Uterus (tissue), 2 donors: ENCODE measurements around the gene CAPN13.

Source experiments
- POLR2A ChIP-seq, 2 donors: fragments of 450-650 bp; IDR thresholded peaks; one replicate each; pipeline ENCODE4 v1.6.1; 2016; ENCODE audit warnings: antibody characterized with exemption in 2 of 2, mild to moderate bottlenecking in 1 of 2, moderate library complexity in 1 of 2
- TF ChIP-seq, protein P1 (sequence below), 4 experiments: fragments of 200-600 bp in 2 of 4; fragments of 450-650 bp in 2 of 4; sonication (generic) in 2 of 4; IDR thresholded peaks; one replicate each; pipeline ENCODE4 v1.5.1; 2016 to 2019; ENCODE audit warnings: antibody characterized with exemption in 4 of 4, mild to moderate bottlenecking in 2 of 4, moderate library complexity in 1 of 4

DNA sequence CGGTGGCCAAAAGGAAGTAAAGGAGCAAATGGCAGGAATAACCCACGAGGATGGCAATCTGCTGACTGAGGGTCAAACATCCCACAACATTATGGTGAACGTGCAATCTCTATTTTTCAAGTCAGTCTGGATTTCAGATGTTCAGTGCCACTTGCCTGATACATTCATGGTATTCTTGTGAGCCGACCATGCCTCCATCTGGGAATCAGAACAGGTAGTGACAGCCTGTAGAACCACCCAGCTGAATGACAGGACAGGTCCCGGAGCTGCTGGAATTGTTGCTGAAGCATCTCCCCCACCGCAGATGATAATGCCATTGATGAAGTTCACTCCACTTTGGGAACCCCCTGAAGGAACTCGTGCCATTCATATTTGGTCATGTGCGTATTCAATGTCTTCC lies 123.2 kb downstream of the CAPN13 start:
- TF ChIP-seq, protein P1, sequence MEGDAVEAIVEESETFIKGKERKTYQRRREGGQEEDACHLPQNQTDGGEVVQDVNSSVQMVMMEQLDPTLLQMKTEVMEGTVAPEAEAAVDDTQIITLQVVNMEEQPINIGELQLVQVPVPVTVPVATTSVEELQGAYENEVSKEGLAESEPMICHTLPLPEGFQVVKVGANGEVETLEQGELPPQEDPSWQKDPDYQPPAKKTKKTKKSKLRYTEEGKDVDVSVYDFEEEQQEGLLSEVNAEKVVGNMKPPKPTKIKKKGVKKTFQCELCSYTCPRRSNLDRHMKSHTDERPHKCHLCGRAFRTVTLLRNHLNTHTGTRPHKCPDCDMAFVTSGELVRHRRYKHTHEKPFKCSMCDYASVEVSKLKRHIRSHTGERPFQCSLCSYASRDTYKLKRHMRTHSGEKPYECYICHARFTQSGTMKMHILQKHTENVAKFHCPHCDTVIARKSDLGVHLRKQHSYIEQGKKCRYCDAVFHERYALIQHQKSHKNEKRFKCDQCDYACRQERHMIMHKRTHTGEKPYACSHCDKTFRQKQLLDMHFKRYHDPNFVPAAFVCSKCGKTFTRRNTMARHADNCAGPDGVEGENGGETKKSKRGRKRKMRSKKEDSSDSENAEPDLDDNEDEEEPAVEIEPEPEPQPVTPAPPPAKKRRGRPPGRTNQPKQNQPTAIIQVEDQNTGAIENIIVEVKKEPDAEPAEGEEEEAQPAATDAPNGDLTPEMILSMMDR (IDR thresholded peaks at IDR 0.05) = no peak
- no peak for TF ChIP-seq POLR2A (IDR thresholded peaks at IDR 0.05)
